ENCODE data around the gene TPCN1.

TPCN1 gene

GRCh38 chr12:113345318-113345717 lies 124.1 kb downstream of the TPCN1 start:
- DNase-seq (ENCODE audit: low read depth), result no peak
- TF ChIP-seq CTCF (IDR thresholded peaks at IDR 0.05; ENCODE audit: low read depth, low read length, missing control alignments), result no peak
- H3K4me3 ChIP-seq (ENCODE audit: low read depth, low read length), result no peak overlapping the region

- no peak for TF ChIP-seq CTCF (IDR thresholded peaks at IDR 0.05; ENCODE audit: low read depth, low read length, missing control alignments)
- H3K4me3 ChIP-seq (ENCODE audit: low read depth, low read length), result no peak overlapping the region
- DNase-seq (ENCODE audit: low read depth), result no peak
These were observed 125.1 kb downstream of the TPCN1 start for GRCh38 chr12:113346353-113346752.

GRCh38 chr12:113347107-113347506 lies 125.8 kb downstream of the TPCN1 start:
- DNase-seq (ENCODE audit: low read depth), result no peak
- TF ChIP-seq CTCF (IDR thresholded peaks at IDR 0.05; ENCODE audit: low read depth, low read length, missing control alignments), result no peak
- no peak overlapping the region for H3K4me3 ChIP-seq (ENCODE audit: low read depth, low read length)

- H3K4me3 ChIP-seq (ENCODE audit: low read depth, low read length), result no peak overlapping the region
- no peak for TF ChIP-seq CTCF (IDR thresholded peaks at IDR 0.05; ENCODE audit: low read depth, low read length, missing control alignments)
- no peak for DNase-seq (ENCODE audit: low read depth)
These were observed 126.6 kb downstream of the TPCN1 start for GRCh38 chr12:113347892-113348291.

Data from GM12864 (cell line).